HG02571 (cell line): ENCODE measurements around the gene GID8.

Experiments
- ATAC-seq: cut with Tn5 transposase; IDR thresholded peaks from one replicate; pipeline ENCODE4 v1.9.1; 2021; ENCODE audit warnings: mild to moderate bottlenecking, moderate library complexity; ENCODE audit not compliant: unreplicated experiment

The GID8 gene

GRCh38 chr20:62902926-62903615, 34.9 kb upstream of the GID8 start:
- no peak for ATAC-seq

- no peak for ATAC-seq
These were observed 32.3 kb upstream of the GID8 start for GRCh38 chr20:62905536-62906117.

- no peak for ATAC-seq
These were observed 31.7 kb upstream of the GID8 start for GRCh38 chr20:62906209-62906608.

- no peak for ATAC-seq
These were observed 31.1 kb upstream of the GID8 start for GRCh38 chr20:62906647-62907375.

GRCh38 chr20:62907384-62908317, 30.3 kb upstream of the GID8 start:
- ATAC-seq, result no peak

DNA sequence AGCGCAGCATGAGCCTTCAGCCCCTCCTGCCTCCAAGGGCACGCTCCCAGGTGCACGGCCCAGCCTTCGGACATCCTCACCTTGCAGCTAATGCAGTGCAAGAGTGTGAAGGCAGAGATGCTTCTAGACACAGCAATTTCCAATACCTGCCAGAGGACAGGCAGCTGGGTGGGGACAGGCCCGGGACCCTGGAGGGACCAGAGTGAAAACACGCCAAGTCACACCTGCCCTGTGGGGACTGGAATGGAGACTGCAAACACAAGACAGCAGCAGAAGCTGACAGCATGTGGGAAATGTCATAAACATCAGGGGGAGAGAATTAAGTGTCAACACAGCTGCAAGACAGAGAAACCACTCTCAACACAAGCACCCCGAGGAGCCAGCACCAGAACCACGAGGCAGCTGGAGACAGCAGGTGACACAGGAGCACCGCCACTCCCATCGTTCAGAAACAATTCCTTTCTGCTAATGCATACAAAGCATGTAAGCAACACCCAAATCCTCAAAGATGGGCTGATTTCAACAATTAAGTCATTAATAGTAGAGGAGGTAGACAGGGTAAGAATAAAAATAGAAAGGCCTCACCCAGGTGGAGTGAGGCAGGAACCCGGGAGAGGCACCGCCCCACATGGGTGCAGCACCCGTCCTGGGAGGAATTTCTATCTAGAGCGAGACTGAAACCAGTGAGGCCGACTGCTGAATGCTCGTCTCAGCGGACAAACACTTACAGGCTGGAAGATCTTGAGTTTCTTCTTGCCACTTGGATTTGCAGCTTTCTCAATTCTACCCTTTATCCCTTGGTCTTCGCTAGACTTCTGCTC, 28.8 kb upstream of the GID8 start:
- no peak for ATAC-seq

DNA sequence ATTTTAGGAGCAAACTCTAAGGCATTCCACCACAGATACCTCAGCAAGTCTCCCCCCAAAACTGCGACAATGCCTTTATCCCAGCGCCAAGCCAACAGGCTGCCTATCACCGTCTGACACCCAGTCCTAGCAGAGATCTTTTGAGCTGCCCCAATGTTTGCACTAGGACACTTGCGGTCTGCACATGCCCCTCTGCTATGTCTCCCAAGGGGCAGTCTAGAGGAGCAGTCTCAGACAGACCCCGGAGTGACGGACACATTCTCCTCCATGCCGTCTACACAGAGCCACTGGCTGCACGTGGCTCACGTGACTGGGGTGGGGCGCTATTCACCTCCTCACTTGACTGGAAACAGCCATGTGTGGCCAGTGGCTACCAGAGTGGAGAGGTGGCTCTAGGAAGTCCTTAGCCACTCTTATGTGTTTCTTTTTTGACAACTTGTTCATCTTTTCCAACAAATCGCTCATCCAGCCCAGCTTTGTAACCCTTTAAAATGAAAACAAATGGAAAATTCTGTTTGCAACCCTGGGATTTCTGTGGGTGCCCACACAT, 27.7 kb upstream of the GID8 start:
- no peak for ATAC-seq

- no peak for ATAC-seq
These were observed 27.0 kb upstream of the GID8 start for GRCh38 chr20:62910777-62911497.

DNA sequence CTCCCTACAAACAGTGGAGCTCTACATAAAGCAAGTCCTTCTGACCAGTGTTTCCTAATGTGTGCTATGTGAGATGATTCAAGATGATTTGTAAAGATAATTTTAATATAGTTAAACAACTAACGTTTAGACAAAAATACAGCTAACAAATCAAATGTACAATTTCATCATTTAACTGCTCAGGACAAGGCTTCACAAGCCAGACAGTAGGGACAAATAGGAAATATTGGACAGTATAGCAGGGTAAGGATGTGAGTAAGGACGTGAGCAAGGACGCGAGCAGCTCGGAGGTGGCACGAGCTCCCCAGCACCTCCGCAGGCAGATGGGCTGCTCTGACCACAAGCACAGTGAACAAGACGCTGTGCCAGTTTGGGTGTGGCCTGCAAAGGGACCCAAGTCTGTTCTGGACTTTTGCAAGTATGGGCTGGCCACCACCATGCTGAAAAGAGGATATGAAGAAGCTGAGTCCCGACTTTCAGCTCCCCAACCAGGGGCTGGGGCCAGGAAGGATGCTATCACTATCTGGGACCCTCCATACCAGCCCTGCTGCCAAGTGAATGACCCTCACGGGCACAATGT, 26.2 kb upstream of the GID8 start:
- no peak for ATAC-seq

DNA sequence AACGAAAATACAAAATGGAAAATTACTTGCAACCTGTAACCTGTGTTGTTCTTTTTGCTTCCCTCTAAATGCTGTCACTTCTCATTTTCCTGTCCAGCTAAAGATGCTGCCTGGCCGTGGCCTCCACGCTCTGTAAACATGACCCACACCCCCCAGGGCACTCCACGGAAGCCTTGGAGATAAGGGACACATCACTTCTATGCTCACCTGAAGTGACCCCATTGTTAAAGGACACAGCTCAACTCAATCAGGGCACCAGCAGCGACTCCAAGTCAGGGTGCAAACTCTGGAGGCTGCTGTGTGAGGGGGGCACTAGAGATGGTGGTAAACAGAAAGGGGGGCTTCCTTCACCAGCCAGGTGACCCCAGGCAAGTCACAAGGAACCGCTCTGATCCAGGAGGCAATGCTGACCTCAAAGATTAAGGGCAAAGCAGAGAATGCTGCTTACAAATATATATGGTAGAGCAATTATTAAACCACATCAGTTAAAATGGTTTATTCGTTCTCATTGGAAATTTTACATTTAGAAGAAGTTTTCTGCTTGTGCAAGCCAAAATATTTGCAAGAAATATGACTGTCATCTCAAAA, 24.8 kb upstream of the GID8 start:
- no peak for ATAC-seq

DNA sequence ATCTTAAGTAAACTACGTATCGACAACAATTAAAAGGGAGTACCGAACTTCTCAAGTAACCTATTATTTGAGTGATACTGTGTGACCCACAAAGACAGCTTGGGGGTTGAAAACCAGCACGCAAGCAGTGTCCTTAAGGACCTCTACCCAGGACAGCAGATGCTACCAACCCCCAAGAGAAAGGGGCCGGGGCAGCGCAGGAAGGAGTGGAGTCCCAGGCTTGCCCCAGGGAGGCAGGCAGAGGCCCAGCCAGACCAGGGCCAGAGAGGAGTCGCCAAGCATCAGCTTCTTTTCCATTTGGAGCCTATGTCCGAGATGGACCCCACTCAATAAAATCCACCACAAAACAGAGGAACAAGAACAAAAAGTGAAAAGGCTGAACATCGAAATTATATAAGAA, 23.5 kb upstream of the GID8 start:
- ATAC-seq, result no peak

DNA sequence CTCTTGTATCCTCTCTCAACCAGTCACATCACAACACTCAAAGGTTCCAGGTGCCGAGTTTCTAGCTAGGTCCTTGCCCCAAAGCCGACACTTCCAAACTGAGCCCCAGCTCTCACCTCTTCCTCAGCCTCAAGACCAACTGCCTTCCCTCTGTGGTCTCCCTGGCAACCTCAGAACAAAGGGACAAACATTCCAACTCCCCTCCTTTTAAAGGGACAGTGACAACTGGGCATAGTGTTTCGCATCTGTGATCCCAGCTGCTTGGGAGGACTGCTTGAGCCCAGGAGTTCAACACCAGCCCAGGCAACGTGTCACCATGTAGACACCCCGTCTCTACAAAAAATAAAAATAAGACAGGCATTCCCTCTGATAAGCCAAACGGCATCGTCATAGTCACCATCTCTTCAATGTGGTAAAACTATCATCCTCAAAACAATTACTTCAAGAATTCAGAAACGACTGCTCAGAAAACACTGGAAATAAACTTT, 22.9 kb upstream of the GID8 start:
- no peak for ATAC-seq

DNA sequence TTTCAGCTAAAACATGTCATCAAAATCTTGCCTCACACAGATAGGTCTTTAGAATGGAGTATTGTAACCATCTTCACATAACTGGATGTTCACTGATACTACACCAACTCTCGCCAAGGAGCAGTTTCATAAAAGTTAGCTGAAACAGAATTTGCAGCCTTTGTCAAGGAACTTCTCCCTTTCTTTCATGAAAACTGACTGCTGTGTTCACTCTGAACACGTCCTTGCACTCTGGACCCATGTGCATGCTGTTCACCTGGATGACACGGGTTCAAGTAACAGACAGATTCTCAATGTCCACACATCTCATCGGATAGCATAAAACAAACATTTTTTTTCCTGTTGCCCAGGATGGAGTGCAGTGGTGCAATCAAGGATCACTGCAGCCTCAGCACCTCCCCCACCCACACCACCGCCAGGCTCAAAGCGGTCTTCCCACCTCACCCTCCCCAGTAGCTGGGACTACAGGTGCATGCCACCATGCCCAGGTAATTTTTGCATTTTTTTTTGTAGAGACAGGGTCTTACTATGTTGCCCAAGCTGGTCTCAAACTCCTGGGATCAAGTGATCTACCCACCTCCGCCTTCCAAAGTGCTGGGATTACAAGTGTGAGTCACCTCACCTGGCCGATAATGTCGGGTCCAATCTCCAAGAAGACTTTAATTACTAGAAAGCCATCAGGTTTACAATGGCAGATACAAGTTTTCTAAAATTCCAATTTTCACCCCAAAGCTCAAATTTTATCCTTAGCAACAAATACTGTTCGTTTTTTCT, 21.1 kb upstream of the GID8 start:
- no peak for ATAC-seq

- ATAC-seq, result no peak
These were observed 20.2 kb upstream of the GID8 start for GRCh38 chr20:62917720-62918119.

- no peak for ATAC-seq
These were observed 19.8 kb upstream of the GID8 start for GRCh38 chr20:62918147-62918546.

GRCh38 chr20:62918831-62919230, 19.1 kb upstream of the GID8 start:
- ATAC-seq, result no peak

DNA sequence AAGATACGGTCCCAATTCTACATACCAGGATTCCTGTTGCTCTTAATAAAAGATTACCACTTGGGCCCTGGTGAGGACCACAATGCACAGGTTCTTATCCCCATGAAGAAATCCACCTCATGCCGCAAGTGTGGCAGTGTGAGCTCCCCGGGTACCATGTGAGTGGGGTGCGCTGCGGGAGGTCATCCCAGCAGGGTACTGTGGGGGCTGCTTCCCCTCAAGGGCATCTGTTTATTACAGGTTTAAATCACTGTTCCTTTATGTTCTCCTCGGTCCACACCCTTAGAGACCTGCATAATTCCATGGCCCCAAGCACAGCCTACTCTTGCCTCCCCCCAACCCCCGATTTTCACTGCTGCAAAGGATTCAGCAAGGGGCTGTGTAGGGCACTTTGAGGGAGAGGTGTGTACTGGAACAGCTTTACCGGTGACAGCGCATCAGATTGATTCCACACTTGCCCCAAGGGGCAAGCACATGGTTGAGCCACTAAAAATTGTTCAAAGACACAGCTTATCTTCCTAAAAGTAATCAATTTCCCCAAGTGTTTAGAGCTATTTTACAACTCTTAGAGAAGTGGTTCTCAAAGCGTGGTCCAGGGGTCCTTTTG, 17.8 kb upstream of the GID8 start:
- no peak for ATAC-seq
